HL-60 (cell line): ENCODE results near the gene DET1.
"Not testable (repeated sequence)": the region's sequence is repeated elsewhere in the genome, so short reads cannot be mapped to it uniquely, and the experiment has no call there.

Source experiments
- POLR2AphosphoS5 ChIP-seq: IDR thresholded peaks from 2 replicates; pipeline ENCODE4 v1.6.1; 2012; ENCODE audit warnings: low read depth
- SPI1 ChIP-seq: IDR thresholded peaks from 2 replicates; pipeline ENCODE4 v1.6.1; 2012; ENCODE audit warnings: low read depth, mild to moderate bottlenecking, borderline replicate concordance
- TF ChIP-seq, protein P1 (sequence below): IDR thresholded peaks from one replicate; pipeline ENCODE4 v1.5.1; 2011; ENCODE audit warnings: low read length, control low read depth, inconsistent platforms; ENCODE audit not compliant: insufficient read depth

GRCh38 chr15:88473661-88474293 is 72.7 kb downstream of the DET1 start:
- TF ChIP-seq, protein P1, sequence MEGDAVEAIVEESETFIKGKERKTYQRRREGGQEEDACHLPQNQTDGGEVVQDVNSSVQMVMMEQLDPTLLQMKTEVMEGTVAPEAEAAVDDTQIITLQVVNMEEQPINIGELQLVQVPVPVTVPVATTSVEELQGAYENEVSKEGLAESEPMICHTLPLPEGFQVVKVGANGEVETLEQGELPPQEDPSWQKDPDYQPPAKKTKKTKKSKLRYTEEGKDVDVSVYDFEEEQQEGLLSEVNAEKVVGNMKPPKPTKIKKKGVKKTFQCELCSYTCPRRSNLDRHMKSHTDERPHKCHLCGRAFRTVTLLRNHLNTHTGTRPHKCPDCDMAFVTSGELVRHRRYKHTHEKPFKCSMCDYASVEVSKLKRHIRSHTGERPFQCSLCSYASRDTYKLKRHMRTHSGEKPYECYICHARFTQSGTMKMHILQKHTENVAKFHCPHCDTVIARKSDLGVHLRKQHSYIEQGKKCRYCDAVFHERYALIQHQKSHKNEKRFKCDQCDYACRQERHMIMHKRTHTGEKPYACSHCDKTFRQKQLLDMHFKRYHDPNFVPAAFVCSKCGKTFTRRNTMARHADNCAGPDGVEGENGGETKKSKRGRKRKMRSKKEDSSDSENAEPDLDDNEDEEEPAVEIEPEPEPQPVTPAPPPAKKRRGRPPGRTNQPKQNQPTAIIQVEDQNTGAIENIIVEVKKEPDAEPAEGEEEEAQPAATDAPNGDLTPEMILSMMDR: not testable (repeated sequence)
- not testable (repeated sequence) for TF ChIP-seq POLR2AphosphoS5, SPI1
